ENCODE measurements around the gene THOC5.
"Not testable (repeated sequence)": the region's sequence is repeated elsewhere in the genome, so short reads cannot be mapped to it uniquely, and the experiment has no call there.

The THOC5 gene

DNA sequence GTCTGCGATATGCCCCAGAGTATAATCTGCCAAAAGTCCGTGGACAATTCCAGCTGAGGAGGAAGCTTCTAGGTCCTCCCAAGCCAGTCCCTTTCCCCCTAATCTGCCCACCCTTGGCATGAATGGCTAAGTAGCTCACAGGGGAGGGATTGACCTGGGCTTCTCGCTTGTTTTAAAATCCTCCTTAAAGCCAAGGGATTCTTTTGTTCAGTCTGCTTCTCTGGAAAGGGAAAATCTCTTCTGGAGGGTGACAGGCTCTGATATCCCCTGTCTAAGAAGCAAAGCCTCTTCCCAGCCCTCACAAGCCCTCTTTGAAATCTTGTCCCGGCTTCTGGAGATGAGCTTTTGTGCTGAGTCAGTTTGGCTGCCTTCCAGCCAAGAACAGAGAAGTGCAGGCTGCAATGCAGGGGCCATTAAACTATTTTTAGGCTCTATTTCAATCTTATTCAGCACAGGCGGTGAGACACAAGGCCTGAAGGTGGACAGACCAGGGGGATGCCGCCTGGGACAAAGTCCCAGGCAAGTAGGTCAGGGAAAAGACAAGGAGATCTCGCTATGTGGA, 49.7 kb downstream of the THOC5 start:
- DNase-seq = no peak

DNA sequence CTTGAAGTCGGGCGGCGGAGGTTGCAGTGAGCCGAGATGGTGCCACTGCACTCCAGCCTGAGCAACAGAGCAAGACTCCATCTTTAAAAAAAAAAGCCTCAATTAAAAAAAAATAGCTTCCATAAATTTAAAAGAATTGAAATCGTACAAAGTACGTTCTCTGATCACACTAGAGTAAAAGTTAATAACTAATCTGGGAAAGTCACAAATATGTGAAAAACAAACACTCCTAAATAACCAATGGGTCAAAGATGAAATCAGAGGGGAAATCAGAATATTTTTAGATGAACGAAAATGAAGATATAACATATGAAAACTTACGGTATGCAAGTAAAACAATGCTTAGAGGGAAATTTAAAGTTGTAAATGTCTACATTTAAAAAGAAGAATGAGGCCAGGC, 53.7 kb downstream of the THOC5 start:
- no peak for DNase-seq

DNA sequence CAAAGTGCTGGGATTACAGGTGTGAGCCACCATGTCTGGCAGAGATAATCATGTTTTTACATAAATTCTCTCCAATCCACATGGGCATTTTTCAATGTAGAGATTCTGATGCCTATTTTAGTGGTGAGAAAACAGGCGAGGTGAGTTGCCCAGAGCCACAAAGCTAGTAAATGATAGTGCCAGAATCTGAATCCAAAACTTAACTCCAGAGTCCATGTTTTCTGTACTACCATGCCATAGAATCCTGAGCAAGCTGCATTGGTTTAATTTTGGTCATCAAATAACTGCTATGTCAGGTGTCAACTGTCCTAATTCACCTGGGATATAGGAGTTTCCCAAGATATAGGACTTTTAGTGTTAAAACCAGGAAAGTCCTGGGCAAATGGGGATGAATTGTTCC, 59.9 kb downstream of the THOC5 start:
- no peak for DNase-seq

DNA sequence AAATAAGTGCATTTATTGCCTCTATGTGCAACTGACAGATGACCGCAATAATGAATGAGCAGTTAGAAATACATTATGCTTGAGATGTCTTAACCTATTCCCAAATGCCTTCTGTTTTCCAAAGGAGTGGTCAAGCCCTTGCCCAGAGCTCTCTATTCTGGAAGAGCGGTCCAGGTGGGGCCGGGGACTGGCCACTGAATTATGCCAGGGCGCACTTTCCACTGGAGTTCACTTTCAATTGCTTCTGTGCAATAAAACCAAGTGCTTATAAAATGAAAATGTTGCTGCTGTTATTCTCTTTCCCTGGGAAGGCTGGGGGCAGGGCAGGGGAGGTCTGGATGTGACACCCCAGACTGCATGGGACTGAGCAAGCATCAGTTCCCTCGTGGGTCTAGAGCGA, 62.5 kb downstream of the THOC5 start:
- no peak for DNase-seq

DNA sequence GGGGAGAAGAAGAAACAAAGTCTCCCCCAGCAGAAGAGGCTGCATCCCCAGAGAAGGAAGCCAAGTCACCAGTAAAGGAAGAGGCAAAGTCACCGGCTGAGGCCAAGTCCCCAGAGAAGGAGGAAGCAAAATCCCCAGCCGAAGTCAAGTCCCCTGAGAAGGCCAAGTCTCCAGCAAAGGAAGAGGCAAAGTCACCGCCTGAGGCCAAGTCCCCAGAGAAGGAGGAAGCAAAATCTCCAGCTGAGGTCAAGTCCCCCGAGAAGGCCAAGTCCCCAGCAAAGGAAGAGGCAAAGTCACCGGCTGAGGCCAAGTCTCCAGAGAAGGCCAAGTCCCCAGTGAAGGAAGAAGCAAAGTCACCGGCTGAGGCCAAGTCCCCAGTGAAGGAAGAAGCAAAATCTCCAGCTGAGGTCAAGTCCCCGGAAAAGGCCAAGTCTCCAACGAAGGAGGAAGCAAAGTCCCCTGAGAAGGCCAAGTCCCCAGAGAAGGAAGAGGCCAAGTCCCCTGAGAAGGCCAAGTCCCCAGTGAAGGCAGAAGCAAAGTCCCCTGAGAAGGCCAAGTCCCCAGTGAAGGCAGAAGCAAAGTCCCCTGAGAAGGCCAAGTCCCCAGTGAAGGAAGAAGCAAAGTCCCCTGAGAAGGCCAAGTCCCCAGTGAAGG, 64.3 kb downstream of the THOC5 start:
- not testable (repeated sequence) for DNase-seq

GRCh38 chr22:29487426-29487986, 66.1 kb downstream of the THOC5 start:
- no peak for DNase-seq

GRCh38 chr22:29485448-29485847, 68.1 kb downstream of the THOC5 start:
- DNase-seq = no peak

- no peak for DNase-seq
These were observed 68.9 kb downstream of the THOC5 start for GRCh38 chr22:29484642-29485041.

DNA sequence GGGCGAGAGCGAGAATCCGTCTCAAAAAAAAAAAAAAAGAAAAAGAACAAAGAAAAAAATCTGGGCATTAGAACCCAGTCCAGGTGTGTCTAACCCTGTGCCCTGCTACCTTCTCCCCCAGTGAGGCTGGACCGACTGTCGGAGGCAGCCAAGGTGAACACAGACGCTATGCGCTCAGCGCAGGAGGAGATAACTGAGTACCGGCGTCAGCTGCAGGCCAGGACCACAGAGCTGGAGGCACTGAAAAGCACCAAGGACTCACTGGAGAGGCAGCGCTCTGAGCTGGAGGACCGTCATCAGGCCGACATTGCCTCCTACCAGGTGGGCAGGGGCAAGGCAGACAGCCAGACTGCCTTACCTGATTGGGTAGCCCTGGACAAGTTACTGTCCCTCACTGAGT, 70.3 kb downstream of the THOC5 start:
- DNase-seq = no peak

DNA sequence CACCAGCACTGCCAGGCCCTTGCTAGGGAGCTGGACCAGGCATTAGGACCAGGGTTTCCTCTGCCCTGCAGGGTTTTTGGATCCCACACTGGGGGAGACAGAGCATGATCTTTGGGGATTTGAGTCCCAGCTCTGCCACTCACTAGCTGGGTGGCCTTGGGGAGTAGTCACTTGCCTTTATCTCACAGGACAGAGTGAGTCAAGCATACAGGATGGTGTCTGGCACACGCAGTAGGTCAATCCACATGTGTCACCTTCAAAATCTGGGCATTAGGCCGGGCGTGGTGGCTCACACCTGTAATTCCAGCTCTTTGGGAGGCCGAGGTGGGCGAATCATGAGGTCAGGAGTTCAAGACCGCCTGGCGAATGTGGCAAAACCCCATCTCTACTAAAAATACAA, 70.8 kb downstream of the THOC5 start:
- DNase-seq = no peak

DNA sequence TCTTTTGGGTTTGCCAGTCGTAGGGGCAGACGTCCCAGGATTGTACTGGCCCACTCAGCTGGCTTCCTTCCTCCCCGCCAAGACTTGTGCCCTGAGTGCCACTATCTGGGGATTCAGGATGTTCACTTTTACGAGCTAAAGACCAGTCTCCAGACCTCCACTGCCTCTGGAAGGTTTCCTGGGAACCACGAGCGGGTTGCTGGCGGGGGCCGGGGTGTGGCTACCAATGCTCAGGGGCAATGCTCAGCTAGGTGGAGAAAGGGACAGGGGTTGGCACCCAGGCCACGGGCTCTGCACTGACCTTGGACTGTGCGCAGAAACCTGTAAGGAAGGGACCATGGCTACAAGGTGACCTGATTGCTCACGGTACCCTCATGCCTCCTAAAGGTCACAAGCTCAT, 71.3 kb downstream of the THOC5 start:
- DNase-seq = no peak

DNA sequence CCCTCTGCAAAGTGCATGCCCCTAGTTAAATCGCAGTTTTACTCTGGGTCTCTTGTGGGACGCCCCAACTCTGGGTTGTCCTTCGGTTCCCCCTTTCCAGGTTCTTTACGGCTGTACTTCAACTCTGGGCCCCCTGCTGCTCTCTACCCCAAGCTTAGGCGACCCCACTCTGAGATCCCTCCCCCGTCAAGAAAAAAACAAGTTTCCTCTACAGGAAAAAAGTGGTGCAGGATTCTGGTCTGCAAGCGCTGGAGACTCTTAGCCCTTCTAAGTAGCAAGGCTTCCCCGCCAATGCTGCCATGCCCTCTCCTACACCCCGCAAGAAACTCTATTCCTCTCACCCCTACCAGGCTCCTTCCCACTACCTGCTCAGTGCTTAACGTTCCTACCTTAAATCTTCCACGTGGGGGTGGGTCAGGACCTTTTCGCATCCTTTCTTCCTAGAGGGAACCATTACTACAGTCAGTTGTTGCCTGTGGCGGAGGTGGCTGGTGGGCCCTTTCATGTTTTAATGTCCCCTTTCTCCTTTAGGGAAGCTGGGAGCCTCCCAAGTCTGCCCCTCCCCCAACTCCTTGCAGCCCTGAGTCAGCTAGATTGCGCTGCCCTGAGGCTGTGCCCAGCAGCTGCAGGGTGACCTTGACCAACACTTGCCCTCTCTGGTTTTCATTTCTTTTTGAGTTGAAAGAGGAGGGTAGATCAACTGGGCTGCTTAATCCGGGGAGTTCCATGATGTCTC, 72.1 kb downstream of the THOC5 start:
- DNase-seq = no peak

GRCh38 chr22:29480512-29481264, 72.9 kb downstream of the THOC5 start:
- DNase-seq = peak; percentile 67

GRCh38 chr22:29480262-29480511, 73.4 kb downstream of the THOC5 start:
- no peak for DNase-seq

DNA sequence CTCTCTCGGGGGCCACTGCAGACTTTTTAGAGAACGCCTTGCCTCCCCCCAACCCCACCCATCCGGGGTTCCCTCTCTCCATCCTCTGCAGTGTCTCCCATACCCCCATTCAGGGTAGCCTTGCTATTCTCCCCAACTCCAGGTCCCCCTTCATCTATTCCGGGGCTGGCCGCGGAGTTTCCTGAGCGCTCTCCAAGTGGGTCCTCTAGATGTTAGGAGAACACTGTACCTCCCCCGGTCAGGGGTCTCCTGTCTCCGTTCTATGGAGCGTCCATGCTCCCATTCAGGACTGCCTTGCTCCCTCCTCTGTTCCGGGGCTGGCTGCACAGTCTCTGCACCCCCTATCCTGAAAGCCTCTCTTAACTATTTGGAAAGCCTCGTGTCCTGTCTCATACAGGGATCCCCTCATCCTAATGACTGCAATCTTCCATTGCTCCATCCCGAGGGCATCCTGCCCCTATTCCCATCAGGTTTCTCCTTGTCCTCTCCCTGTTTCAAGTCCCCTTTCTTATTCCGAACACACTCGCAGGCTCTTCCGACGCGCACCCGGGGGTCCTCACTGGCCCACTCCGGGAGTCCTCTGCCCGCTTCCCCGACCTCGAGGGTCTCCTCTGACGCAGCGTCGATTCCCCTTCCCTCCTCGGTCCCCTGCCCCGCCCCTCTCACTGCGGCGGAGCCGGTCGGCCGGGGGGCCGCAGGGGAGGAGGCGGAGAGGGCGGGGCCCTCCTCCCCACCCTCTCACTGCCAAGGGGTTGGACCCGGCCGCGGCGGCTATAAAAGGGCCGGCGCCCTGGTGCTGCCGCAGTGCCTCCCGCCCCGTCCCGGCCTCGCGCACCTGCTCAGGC, 73.9 kb downstream of the THOC5 start, which contains the start of gene NEFH:
Gene NEFH (plus strand): TSS at position 802 of the 845 bp plus-strand sequence. CDS start 45 bp downstream, outside the sequence.
- no peak for DNase-seq

DNA sequence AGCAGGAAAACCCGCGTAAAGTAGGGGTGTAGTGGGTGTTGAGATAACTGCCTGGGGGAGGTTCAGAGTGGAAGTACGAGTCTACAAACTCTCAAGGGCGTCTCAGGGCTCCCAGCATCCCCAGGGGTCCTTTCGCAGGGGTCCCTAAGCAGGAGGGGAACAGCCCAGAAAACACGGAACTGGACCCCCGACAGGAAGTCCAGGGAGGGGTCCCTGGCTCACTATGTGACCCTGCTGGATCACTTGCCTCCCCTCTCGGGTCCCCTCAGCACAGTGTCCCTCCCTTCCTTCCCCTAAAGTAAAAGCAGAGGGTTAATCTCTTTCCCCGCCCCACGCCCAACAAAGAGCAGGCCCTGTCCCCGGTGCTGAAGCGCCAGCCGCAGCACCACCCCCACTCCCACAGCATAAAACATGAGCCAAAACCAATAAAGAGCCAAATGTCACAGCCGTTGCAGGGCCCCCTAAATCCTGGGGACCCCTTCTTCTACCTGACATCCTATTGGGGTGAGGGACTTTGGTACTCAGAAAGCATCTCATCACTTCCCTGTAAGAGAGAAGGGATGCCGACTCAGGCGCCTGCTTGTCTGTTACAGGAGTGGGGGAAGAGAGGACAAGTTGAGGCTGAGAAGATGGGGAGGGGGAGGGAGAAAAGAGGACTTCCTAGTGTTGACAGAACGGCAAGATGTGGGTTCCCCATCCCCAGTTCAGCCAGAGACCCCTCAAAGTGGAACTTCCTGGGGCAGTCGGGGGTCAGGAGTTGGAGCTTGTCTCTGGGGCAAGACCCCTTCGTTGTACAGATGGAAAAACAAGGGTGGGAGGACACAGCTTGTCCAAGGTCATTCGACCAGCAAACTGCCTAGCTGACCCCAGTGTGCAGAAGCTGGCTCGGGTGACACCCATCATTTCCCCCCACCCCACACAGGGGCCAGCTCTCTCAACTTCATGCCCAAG, 75.0 kb downstream of the THOC5 start:
- DNase-seq = peak; percentile 79

GRCh38 chr22:29477723-29478318, 75.7 kb downstream of the THOC5 start:
- DNase-seq = no peak

DNA sequence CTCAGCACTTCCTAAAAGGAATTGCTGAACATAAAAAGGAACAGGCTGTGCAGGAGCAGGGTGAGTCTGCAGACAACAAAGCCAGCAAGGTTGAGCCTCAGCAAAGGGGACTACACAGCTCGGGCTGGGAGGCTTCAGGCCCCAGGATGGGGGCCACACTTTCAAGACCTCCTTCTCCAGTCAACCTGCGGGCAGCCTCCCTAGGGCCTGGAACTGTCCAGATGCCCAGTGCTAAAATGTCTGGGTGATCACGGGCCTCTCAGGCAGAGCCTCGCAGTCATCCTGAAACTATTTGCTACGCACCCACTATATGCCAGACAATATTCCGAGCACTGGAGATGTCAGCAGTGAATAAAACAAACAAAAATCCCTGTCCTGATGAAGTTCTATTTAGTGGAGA, 77.4 kb downstream of the THOC5 start:
- DNase-seq = no peak

DNA sequence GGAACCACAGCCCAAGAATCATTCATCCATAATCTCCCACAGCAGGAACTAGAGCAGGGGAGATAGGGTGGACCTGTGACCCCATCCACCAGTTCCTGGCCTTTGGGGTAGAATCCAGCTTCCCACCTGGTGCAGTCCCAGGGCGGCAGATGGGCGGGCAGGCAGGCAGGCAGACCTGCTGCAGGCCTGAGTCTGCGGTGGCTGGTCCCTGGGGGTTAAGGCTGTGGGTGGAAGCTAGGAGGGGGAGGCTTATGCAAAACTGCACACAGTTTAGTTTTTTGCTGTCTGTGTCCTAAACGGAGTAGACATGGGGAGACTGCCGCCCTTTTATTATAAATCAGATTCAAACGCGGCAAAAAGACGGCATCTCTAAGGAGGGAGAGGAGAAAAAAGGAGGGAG, 78.0 kb downstream of the THOC5 start:
- no peak for DNase-seq

DNA sequence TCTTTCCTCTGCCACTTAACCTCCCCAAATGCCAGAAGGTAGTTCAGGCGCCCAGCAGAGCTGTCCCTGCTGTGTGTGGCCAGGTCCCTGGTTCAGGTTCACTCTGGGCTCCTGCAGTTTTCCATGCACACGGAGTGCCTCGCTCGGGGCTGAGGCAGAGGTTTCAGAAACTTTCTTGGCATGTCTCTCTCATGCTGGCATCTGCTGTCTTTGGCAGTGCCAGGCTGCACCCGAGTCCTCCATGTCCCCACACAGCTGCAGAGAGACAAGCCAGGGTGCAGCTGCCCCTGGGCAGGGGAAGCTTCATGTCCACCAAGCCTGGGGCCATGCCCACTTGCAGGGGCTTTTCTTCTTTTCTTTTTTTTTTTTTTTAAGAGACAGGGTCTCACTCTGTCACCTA, 80.6 kb downstream of the THOC5 start:
- DNase-seq = no peak
